Karpas-422 (cell line): ENCODE data around the gene HEPHL1. TPM values are rescaled to one million over a fixed set of nuclear protein-coding genes. Genes with fewer than 3 reads are reported as not detected.
"Not testable (repeated sequence)": the region's sequence is repeated elsewhere in the genome, so short reads cannot be mapped to it uniquely, and the experiment has no call there.

Experiments
- DNase-seq: peaks from one replicate; pipeline ENCODE4 v3.0.0-alpha.2; 2015
- H2AFZ ChIP-seq: fragments of 200-600 bp; sonication (generic); 2 replicates; pipeline ENCODE4 v1.6.1; 2014; ENCODE audit warnings: antibody characterized with exemption, low read length, mixed read lengths
- H3K27ac ChIP-seq: fragments of 200-600 bp; sonication (generic); 2 replicates; pipeline ENCODE4 v1.5.1; 2014; ENCODE audit warnings: mild to moderate bottlenecking, low read length, moderate library complexity
- H3K27me3 ChIP-seq: fragments of 200-600 bp; sonication (generic); 2 replicates; pipeline ENCODE4 v1.6.1; 2014; ENCODE audit warnings: low read length, mixed read lengths
- H3K36me3 ChIP-seq: fragments of 200-600 bp; sonication (generic); 2 replicates; pipeline ENCODE4 v1.6.1; 2014; ENCODE audit warnings: low read length, mixed read lengths; ENCODE audit not compliant: insufficient read depth
- H3K4me1 ChIP-seq: fragments of 200-600 bp; sonication (generic); 2 replicates; pipeline ENCODE4 v1.6.1; 2014; ENCODE audit warnings: mild to moderate bottlenecking, low read length, mixed read lengths
- H3K4me2 ChIP-seq: fragments of 200-600 bp; sonication (generic); 2 replicates; pipeline ENCODE4 v1.6.1; 2014; ENCODE audit warnings: low read length, low read depth, mild to moderate bottlenecking; ENCODE audit not compliant: poor library complexity, severe bottlenecking
- H3K4me3 ChIP-seq: fragments of 200-600 bp; sonication (generic); 2 replicates; pipeline ENCODE4 v1.5.1; 2014; ENCODE audit warnings: mild to moderate bottlenecking, antibody characterized with exemption, low read length, mixed read lengths
- H3K79me2 ChIP-seq: fragments of 200-600 bp; sonication (generic); 2 replicates; pipeline ENCODE4 v1.6.1; 2014; ENCODE audit warnings: mild to moderate bottlenecking, low read length, mixed read lengths
- H3K9ac ChIP-seq: fragments of 200-600 bp; sonication (generic); 2 replicates; pipeline ENCODE4 v1.6.0; 2014; ENCODE audit warnings: low read length
- H3K9me2 ChIP-seq: fragments of 200-600 bp; sonication (generic), shearing (Covaris generic); replicated peaks from 2 replicates; pipeline ENCODE4 v1.6.0; 2014; ENCODE audit warnings: mild to moderate bottlenecking, low read length, moderate library complexity; ENCODE audit not compliant: insufficient read depth
- H3K9me3 ChIP-seq: fragments of 300-700, 200-600 bp; sonication (generic); 2 replicates; pipeline ENCODE4 v1.6.1; 2014; ENCODE audit warnings: low read length, mixed read lengths
- H4K20me1 ChIP-seq: fragments of 200-600 bp; sonication (generic); 2 replicates; pipeline ENCODE4 v1.6.1; 2014; ENCODE audit warnings: mild to moderate bottlenecking, antibody characterized with exemption, low read length, low read depth; ENCODE audit not compliant: insufficient read depth
- total RNA-seq: library from RNA; depleted of rRNA; stranded (reverse); fragments of >200 nt; shearing (Covaris generic); gene quantifications from 2 replicates; pipeline ENCODE4 v1.2.3, GENCODE V29; 2014; ENCODE audit warnings: low replicate concordance

HEPHL1 gene
- total RNA-seq, 1 experiment from 2014 or later = not detected

- H2AFZ ChIP-seq = no peak overlapping the region
- no peak overlapping the region for H3K9ac ChIP-seq
- H4K20me1 ChIP-seq = no peaks in the 10 kb centered on the region
- no peak overlapping the region for H3K4me3 ChIP-seq
- H3K27ac ChIP-seq = no peak overlapping the region
- no peaks in the 10 kb centered on the region for H3K9me3 ChIP-seq
- H3K4me2 ChIP-seq = no peak overlapping the region
- no peaks in the 10 kb centered on the region for H3K4me1 ChIP-seq
- H3K36me3 ChIP-seq = no peaks in the 10 kb centered on the region
- no peak for DNase-seq
- no peaks in the 10 kb centered on the region for H3K79me2 ChIP-seq
- H3K27me3 ChIP-seq = no peaks in the 10 kb centered on the region
- H3K9me2 ChIP-seq = no peaks in the 10 kb centered on the region
Observed at GRCh38 chr11:94112206-94112953, 91.2 kb downstream of the HEPHL1 start.

GRCh38 chr11:94117197-94117574 lies 96.0 kb downstream of the HEPHL1 start:
- H3K4me2 ChIP-seq = no peak overlapping the region
- H3K9me3 ChIP-seq = no peaks in the 10 kb centered on the region
- no peak overlapping the region for H3K9ac ChIP-seq
- no peaks in the 10 kb centered on the region for H4K20me1 ChIP-seq
- H3K36me3 ChIP-seq = no peaks in the 10 kb centered on the region
- H3K27ac ChIP-seq = no peak overlapping the region
- no peaks in the 10 kb centered on the region for H3K27me3 ChIP-seq
- no peak overlapping the region for H2AFZ ChIP-seq
- no peak for DNase-seq
- H3K4me1 ChIP-seq = no peaks in the 10 kb centered on the region
- no peak overlapping the region for H3K4me3 ChIP-seq
- H3K9me2 ChIP-seq = no peaks in the 10 kb centered on the region
- H3K79me2 ChIP-seq = no peaks in the 10 kb centered on the region

DNA sequence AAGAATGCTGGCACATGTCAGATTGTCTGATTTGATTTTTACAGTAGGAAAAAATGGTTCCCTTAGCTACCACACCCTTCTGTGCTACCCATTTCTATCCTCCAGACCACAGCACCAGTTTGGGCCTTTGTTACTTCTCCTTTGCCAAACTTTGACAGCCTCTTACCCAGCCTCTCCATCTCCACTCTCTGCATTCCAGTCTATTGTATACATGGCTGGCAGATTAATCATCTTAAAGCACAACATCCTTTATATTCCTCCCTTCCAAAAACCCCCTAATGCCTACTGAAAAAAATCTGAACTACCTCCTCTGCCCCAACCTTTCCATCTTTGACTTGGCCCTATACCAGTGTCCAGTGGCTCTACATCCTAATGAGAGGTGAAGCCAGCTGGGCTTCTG lies 96.7 kb downstream of the HEPHL1 start:
- no peak for DNase-seq
- H3K79me2 ChIP-seq = no peaks in the 10 kb centered on the region
- no peaks in the 10 kb centered on the region for H3K4me1 ChIP-seq
- no peaks in the 10 kb centered on the region for H4K20me1 ChIP-seq
- H3K27ac ChIP-seq = no peak overlapping the region
- no peaks in the 10 kb centered on the region for H3K36me3 ChIP-seq
- no peak overlapping the region for H2AFZ ChIP-seq
- no peaks in the 10 kb centered on the region for H3K9me3 ChIP-seq
- no peak overlapping the region for H3K4me2 ChIP-seq
- no peaks in the 10 kb centered on the region for H3K27me3 ChIP-seq
- no peak overlapping the region for H3K9ac ChIP-seq
- H3K4me3 ChIP-seq = no peak overlapping the region
- no peaks in the 10 kb centered on the region for H3K9me2 ChIP-seq

DNA sequence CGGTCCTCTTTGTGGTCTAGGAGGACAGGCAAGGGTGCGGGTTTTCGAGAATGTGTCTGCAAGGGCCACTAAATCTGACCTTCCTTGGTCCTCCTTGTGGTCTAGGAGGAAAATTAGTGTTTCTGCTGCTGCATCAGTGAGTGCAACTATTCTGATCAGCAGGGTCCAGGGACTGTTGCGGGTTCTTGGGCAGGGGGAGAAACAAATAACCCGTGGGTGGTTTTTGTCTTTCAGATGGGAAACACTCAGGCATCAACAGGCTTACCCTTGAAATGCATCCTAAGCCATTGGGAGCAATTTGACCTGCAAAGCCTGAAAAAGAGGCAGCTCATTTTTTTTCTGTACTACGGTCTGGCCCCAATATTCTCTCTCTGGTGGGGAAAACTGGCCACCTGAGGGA lies 98.5 kb downstream of the HEPHL1 start:
- H3K4me2 ChIP-seq, H3K9me3 ChIP-seq, H3K4me3 ChIP-seq, H4K20me1 ChIP-seq, H3K4me1 ChIP-seq, H3K27ac ChIP-seq, H3K27me3 ChIP-seq, H3K36me3 ChIP-seq, H3K79me2 ChIP-seq, H3K9ac ChIP-seq, DNase-seq, H3K9me2 ChIP-seq, H2AFZ ChIP-seq: not testable (repeated sequence)

- not testable (repeated sequence) for H3K27ac ChIP-seq, H3K36me3 ChIP-seq
Observed at GRCh38 chr11:94120516-94120915, 99.4 kb downstream of the HEPHL1 start.

GRCh38 chr11:94120946-94121345 lies 99.8 kb downstream of the HEPHL1 start:
- Histone ChIP-seq H3K9ac (no peak overlapping the region), H3K79me2 (no peaks in the 10 kb centered on the region), H3K4me3 (no peak overlapping the region), H3K4me1 (no peaks in the 10 kb centered on the region), H3K4me2 (no peak overlapping the region), H3K27ac (no peak overlapping the region), H3K9me3 (peaks cover 4% of the 10 kb centered on the region; the same call in 1 of the 2 replicates), H4K20me1 (no peaks in the 10 kb centered on the region), H3K9me2 (no peaks in the 10 kb centered on the region), H2AFZ (no peak overlapping the region), H3K27me3 (no peaks in the 10 kb centered on the region), H3K36me3 (no peaks in the 10 kb centered on the region)
- no peak for DNase-seq

More at GRCh38 chr11:94120516-94120915, 99.4 kb downstream of the HEPHL1 start:
- H3K9me2 ChIP-seq, H4K20me1 ChIP-seq, DNase-seq, H3K79me2 ChIP-seq, H3K9me3 ChIP-seq, H3K4me1 ChIP-seq, H3K4me2 ChIP-seq, H3K9ac ChIP-seq, H3K4me3 ChIP-seq, H2AFZ ChIP-seq, H3K27me3 ChIP-seq: not testable (repeated sequence)

DNA sequence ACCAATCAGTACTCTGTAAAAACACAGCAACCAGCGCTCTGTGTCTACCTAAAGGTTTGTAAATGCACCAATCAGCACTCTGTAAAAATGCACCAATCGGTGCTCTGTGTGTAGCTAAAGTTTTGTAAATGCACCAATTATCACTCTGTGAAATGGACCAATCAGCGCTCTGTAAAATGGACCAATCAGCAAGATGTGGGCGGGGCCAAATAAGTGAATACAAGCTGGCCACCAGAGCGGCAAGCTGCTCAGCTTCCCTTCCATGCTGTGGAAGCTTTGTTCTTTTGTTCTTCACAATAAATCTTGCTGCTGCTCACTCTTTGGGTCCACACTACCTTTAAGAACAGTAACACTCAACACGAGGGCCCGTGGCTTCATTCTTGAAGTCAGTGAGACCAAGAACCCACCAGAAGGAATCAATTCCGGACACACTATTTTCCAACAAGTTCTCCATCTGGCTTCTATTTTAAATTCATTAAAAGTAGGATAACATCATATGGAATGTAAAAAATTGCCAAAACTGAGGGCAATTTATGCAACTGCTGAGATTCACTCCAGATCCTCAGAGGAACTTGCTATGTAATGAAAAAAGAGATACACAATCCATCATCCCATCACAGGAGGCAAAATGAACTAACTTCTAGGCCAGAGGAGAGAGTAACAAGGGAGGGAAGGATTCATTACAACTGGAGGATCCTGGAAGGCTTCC lies 104.4 kb downstream of the HEPHL1 start:
- Histone ChIP-seq H4K20me1 (peaks cover 12% of the 10 kb centered on the region), H3K4me2 (no peak overlapping the region), H3K9ac (no peak overlapping the region), H3K36me3 (no peaks in the 10 kb centered on the region), H3K9me2 (no peaks in the 10 kb centered on the region), H3K4me1 (peaks cover 26% of the 10 kb centered on the region), H3K9me3 (peaks cover 4% of the 10 kb centered on the region; the same call in 1 of the 2 replicates), H3K27me3 (no peaks in the 10 kb centered on the region), H3K79me2 (no peaks in the 10 kb centered on the region), H3K27ac (no peak overlapping the region), H2AFZ (no peak overlapping the region), H3K4me3 (no peak overlapping the region)
- DNase-seq = peak; percentile 72

DNA sequence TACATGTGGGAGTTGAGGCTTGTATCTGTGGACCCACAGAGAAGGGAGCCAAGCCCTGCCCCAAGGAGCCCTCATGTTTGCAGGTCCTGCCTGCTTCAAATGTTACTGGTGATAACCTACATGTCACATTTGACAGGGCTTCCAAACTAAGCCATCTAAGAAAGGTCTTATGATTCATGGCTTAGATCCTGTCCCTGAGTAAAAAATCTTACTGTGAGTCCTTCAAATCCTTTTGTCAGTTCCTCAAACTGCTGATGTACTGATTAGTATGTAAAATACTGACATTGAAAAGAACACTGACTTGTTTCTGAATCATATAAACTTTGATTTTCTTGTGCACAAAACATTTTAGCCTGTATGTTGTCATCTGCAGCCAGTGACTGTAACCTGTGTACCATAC lies 106.5 kb downstream of the HEPHL1 start:
- Histone ChIP-seq H3K9me3 (peaks cover 4% of the 10 kb centered on the region; the same call in 1 of the 2 replicates), H4K20me1 (peaks cover 31% of the 10 kb centered on the region), H3K9ac (peak overlapping the region; percentile 77), H3K9me2 (no peaks in the 10 kb centered on the region), H3K27ac (no peak overlapping the region), H3K36me3 (no peaks in the 10 kb centered on the region), H3K4me1 (peaks cover 26% of the 10 kb centered on the region), H3K79me2 (0 out of 2 replicates have a peak, but pooled peaks cover 3% of the 10 kb centered on the region), H3K4me2 (peak overlapping the region; percentile 91), H2AFZ (peak overlapping the region; percentile 95; the same call in 1 of the 2 replicates), H3K4me3 (peak overlapping the region; percentile 75), H3K27me3 (no peaks in the 10 kb centered on the region)
- peak; percentile 54 for DNase-seq
